AG09319 (cell line): ENCODE results near the gene PACC1.

Source experiments
- DNase-seq: peaks from one replicate; pipeline ENCODE4 v3.0.0-alpha.2; 2010; ENCODE audit warnings: low read depth; ENCODE audit errors: extremely low read depth
- TF ChIP-seq, protein P1 (sequence below): IDR thresholded peaks from 2 replicates; pipeline ENCODE4 v1.5.1; 2011; ENCODE audit warnings: low read depth, mild to moderate bottlenecking, inconsistent platforms, low read length, moderate library complexity

The PACC1 gene

DNA sequence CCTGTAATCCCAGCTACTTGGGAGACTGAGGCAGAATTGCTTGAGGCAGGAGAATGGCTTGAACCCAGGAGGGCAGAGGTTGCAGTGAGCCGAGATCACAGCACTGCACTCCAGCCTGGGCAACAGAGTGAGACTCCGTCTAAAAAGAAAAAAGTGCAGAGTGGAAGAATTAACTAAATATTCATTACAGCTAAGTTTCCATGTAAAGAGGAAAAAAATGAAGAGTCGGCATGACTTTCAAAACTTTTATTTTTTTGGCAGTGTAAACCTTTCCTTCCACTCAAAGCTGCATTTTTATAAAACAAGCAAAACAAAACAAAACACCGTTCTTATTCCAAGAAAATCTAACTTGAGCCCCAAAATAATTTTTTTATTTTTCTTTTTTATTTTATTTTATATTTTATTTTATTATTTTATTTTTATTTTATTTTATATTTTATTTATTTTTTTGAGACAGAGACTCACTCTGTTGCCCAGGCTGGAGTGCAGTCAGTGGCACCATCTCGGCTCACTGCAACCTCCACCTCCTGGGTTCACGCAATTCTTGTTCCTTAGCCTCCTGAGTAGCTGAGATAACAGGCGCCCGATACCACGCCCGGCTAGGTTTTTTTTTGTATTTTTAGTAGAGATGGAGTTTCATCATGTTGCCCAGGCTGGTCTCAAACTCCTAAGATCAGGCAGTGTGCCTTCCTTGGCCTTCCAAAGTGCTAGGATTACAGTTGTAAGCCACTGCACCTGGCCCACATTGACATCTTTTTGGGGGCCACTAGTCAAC, 62.9 kb downstream of the PACC1 start:
- DNase-seq = no peak
- TF ChIP-seq, protein P1, sequence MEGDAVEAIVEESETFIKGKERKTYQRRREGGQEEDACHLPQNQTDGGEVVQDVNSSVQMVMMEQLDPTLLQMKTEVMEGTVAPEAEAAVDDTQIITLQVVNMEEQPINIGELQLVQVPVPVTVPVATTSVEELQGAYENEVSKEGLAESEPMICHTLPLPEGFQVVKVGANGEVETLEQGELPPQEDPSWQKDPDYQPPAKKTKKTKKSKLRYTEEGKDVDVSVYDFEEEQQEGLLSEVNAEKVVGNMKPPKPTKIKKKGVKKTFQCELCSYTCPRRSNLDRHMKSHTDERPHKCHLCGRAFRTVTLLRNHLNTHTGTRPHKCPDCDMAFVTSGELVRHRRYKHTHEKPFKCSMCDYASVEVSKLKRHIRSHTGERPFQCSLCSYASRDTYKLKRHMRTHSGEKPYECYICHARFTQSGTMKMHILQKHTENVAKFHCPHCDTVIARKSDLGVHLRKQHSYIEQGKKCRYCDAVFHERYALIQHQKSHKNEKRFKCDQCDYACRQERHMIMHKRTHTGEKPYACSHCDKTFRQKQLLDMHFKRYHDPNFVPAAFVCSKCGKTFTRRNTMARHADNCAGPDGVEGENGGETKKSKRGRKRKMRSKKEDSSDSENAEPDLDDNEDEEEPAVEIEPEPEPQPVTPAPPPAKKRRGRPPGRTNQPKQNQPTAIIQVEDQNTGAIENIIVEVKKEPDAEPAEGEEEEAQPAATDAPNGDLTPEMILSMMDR = no peak

DNA sequence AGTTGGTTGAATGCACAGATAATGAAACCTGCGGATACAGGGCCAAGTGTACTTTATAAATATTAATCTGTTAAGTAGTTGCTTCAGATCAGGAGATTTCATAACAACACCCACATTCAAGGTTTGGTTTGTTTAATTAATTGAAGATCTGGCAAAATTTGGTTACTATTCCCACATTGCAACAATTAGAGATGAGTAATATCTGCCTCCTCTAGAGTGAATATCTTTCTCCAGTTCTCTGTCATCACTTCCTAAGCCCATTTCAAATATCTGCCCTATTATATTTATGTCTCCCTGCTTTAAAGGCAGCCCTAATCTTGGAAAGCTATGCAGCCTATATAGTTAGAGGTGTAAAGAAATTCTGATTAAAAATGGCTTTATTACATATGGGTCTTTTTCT, 68.1 kb downstream of the PACC1 start:
- TF ChIP-seq, protein P1 = no peak

DNA sequence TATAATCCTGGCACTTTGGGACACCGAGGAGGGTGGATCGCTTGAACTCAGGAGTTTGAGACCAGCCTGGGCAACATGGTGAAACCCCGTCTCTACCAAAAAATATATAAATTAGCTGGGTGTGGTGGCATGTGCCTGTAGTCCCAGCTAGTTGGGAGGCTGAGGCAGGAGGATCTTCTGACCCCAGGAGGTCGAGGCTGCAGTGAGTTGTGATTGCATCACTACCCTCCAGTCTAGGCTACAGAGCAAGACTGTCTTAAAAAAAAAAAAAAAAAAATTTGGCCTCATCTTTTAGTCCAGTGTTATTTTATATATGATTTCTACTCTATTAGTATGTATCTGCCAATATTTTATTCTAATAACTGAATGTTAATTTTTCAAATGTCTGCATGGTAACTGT, 69.8 kb downstream of the PACC1 start:
- TF ChIP-seq, protein P1 = no peak
- no peak for DNase-seq

More for the DNA sequence above, 68.1 kb downstream of the PACC1 start:
- no peak for DNase-seq

DNA sequence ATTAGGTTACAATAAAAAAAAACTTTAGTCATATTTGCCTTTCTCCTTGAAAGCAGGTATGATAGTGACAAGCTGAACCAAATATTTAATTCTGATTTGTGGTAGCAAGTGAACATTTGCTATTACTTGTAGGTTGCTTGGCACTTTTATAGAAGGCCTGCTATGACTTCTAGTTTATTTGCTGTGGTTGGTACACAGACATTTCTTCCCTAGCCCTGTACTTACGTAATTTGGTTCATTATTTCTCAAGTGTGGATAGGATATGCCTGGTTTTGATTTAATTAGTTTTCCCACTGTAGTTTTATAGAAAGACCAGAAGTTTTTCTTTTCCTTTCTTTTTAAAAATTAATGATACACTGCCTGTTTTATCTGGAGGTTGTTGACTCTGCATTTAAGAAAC, 73.6 kb downstream of the PACC1 start:
- DNase-seq = no peak
- TF ChIP-seq, protein P1 = no peak

DNA sequence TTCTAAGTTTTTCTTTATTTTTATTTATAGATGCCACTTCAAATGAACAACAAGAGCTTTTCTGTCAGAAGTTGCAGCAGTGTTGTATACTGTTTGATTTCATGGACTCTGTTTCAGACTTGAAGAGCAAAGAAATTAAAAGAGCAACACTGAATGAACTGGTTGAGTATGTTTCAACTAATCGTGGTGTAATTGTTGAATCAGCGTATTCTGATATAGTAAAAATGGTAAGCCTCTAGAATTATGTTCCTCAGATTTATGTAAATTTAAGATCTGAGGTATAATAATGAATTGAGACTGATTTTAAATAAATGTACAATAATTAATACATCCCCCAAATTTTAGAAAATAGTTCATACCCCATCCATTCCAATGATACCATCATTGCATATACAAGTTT, 85.6 kb downstream of the PACC1 start:
- DNase-seq = no peak
- TF ChIP-seq, protein P1 = no peak

DNA sequence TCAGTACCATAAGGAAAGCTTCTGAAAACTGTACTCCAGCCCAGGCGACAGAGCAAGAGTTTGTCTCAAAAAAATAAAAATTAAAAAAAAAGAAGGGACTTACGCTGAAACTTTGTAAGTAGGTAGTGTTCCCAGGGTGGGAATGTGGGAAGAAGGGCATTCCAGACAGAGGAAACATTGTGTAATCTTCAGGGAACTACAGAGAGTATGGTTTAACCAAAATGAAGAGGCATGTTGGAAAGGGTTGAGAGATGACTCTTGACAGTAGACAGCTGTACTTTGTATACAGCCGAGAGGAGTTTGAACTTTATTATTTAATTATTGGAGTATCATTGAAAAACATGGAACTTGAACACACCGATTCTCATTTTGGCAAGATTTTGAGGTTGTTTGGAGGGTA, 86.4 kb downstream of the PACC1 start:
- no peak for DNase-seq
- TF ChIP-seq, protein P1 = no peak

DNA sequence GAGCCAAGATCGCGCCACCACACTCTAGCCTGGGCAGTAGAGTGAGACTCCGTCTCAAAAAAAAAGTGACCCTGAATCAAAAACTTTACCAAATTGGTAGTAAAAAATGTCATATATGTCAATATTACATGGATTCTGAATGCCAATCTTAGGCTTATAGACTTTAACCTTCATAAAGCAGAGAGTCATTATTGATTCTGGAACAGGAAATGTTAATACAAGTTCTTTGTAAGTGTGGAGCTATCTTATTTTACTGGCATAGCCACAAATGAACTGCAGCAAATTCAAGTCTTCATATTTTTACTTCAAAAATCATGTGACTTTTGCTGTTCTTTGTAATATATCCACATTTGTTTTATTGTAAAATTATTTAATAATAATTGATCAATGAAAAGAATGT, 88.1 kb downstream of the PACC1 start:
- DNase-seq = no peak
- TF ChIP-seq, protein P1 = no peak
